ENCODE measurements around the gene CYB5A.

CYB5A gene

GRCh38 chr18:74265546-74266098 lies 26.1 kb downstream of the CYB5A start:
- in situ Hi-C loops (cut with MboI; ENCODE audit: low pct_unique_long_range_greater_than_20kb, low sequenced_read_pairs, unreplicated experiment) = no loop called here
- no peak for TF ChIP-seq CTCF (IDR thresholded peaks at IDR 0.05; ENCODE audit: extremely low read depth, insufficient read depth, missing control alignments)

DNA sequence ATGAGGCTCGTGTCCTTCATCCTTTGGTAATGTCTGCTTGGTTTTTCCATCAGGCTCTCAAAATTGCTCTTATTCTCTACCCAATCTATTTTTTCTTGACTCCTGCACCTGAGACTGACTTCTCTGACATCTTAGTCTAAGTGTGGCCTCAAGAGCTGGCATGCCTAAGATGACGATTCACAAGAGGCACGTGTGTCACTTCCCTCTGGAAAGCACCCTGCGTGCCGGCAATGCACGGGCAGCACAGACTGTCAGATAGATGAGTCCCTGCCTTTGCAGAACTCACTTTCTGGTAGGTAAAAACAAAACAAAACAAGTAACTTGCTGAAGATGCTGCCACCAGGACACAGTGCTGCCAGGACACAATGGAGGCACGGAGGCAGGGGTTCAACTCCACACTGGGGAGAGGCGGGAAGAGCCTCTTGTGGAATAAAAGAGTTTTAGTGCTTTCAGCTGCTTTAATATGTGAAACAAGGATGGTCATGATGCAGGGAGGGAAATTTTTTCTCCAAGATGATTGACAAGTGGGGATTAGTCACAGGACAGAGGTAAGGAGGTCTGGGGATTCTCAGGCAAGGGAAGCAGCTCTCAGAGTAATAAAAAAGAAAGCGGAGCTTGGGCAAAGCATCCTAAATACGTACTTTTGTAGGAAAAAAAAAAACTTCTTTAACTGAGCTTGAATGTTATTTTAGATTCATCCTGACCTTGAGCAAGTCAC lies 27.3 kb downstream of the CYB5A start:
- in situ Hi-C loops (cut with MboI; ENCODE audit: low pct_unique_long_range_greater_than_20kb, low sequenced_read_pairs, unreplicated experiment) = no loop called here
- DNase-seq (ENCODE audit: low spot score) = peak; percentile 44
- TF ChIP-seq CTCF (IDR thresholded peaks at IDR 0.05; ENCODE audit: extremely low read depth, insufficient read depth, missing control alignments) = no peak

More at GRCh38 chr18:74265546-74266098, 26.1 kb downstream of the CYB5A start:
- DNase-seq (ENCODE audit: low spot score) = no peak

DNA sequence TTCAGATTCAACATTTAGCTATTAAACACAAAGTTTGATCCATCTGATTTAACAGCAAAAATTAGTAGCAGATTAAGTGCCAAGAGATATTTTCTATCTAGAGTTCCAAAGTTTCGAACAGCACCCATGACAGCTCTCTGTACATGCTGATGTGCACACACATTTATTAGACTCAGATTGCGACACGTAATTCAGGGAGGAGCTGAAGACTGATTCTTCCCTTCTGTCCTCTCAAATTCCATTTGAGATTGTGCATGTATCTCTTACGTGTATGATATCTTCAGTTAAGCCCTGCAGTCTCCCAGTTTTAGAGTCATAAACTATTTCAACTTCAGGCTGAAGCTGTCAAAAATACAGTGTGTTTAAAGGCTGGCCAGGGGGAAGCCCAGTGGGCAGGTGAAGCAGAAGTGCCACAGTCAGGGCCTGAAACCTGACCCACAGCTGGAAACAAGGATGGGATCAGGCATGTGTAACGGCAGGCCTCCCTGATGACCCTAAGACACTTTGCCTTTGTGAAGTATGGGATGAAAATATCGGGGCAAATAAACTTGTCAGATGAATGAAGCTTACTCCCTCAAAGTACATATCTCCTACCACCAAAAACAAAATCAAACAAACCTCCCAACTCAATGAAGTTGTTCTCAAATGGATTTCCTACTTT lies 30.6 kb downstream of the CYB5A start:
- in situ Hi-C loops (cut with MboI; ENCODE audit: low pct_unique_long_range_greater_than_20kb, low sequenced_read_pairs, unreplicated experiment) = no loop called here
- DNase-seq (ENCODE audit: low spot score) = no peak
- TF ChIP-seq CTCF (IDR thresholded peaks at IDR 0.05; ENCODE audit: extremely low read depth, insufficient read depth, missing control alignments) = no peak

DNA sequence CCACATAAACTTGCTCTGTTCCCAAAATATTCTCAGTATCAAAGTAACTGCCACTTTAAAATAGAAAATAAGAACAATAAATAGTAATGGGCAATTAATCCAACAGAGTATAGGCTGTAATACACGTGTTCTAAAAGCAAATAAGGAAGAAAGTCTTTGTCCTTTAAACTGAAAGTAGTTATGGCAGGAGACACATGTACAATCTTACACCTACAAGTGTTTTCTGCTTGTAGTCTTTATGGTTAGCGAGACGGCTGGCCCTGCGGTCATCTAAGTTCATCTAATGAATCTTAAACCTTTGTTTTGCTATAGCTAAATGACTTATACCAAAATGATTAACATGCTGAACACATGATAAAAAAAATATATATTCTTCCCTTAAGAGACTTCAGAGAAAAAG lies 32.4 kb downstream of the CYB5A start:
- no peak for DNase-seq (ENCODE audit: low spot score)
- no peak for TF ChIP-seq CTCF (IDR thresholded peaks at IDR 0.05; ENCODE audit: extremely low read depth, insufficient read depth, missing control alignments)
- in situ Hi-C loops (cut with MboI; ENCODE audit: low pct_unique_long_range_greater_than_20kb, low sequenced_read_pairs, unreplicated experiment) = no loop called here

- no peak for TF ChIP-seq CTCF (IDR thresholded peaks at IDR 0.05; ENCODE audit: extremely low read depth, insufficient read depth, missing control alignments)
- DNase-seq (ENCODE audit: low spot score) = no peak
- in situ Hi-C loops (cut with MboI; ENCODE audit: low pct_unique_long_range_greater_than_20kb, low sequenced_read_pairs, unreplicated experiment) = no loop called here
Measured at GRCh38 chr18:74257083-74257482, 34.7 kb downstream of the CYB5A start.

GRCh38 chr18:74256190-74256589 lies 35.6 kb downstream of the CYB5A start:
- no peak for DNase-seq (ENCODE audit: low spot score)
- TF ChIP-seq CTCF (IDR thresholded peaks at IDR 0.05; ENCODE audit: extremely low read depth, insufficient read depth, missing control alignments) = no peak
- in situ Hi-C loops (cut with MboI; ENCODE audit: low pct_unique_long_range_greater_than_20kb, low sequenced_read_pairs, unreplicated experiment) = no loop called here

Data from GM13977 (cell line).